K562 treated with DMSO at 1 percent for 48 hours (cell line): Measurements from ENCODE around the gene TPD52L2. TPM values are rescaled to one million over a fixed set of nuclear protein-coding genes. Genes with fewer than 3 reads are reported as not detected.

Experiments
- total RNA-seq: library from RNA; unstranded; fragments of 300-600 nt; gene quantifications from 2 replicates; pipeline ENCODE4 v1.2.3, GENCODE V29; 2022; ENCODE audit warnings: low replicate concordance; ENCODE audit errors: extremely low read depth

The TPD52L2 gene
- total RNA-seq: not detected in 2 replicates

GRCh38 chr20:63864978-63865640, at the start of gene TPD52L2:
TPD52L2 (plus strand) TSS chr20:63865270; CDS start chr20:63865366, 96 bp downstream.

GRCh38 chr20:63830841-63831588, 34.1 kb upstream of the TPD52L2 start, which contains the start of gene ZBTB46:
ZBTB46 (minus strand) TSS chr20:63831264; CDS start chr20:63790757, 40,507 bp downstream.

GRCh38 chr20:63861365-63861934, 3.6 kb upstream of the TPD52L2 start, which contains the start of gene ABHD16B:
ABHD16B (plus strand) TSS chr20:63861498; CDS start chr20:63861541, 43 bp downstream.

GRCh38 chr20:63894358-63895201, 29.5 kb downstream of the TPD52L2 start, which contains the start of gene DNAJC5:
DNAJC5 (plus strand) TSS chr20:63895126; CDS start chr20:63928346, 33,220 bp downstream.

Other genes with a start within 250 kb of the TPD52L2 start
- gene GMEB2, start 238.2 kb upstream of the TPD52L2 start, total RNA-seq: not detected in 2 replicates
- not detected in 2 replicates for gene STMN3, start 211.8 kb upstream of the TPD52L2 start, total RNA-seq
- not detected in 2 replicates for gene RTEL1, start 207.0 kb upstream of the TPD52L2 start, total RNA-seq
- gene TNFRSF6B, start 168.6 kb upstream of the TPD52L2 start, total RNA-seq: not detected in 2 replicates
- gene ARFRP1, start 157.3 kb upstream of the TPD52L2 start, total RNA-seq: not detected in 2 replicates
- not detected in 2 replicates for gene ZGPAT, start 157.2 kb upstream of the TPD52L2 start, total RNA-seq
- not detected in 2 replicates for gene LIME1, start 128.6 kb upstream of the TPD52L2 start, total RNA-seq
- gene SLC2A4RG, start 125.5 kb upstream of the TPD52L2 start, total RNA-seq: not detected in 2 replicates
- gene ZBTB46, start 34.0 kb upstream of the TPD52L2 start, total RNA-seq: not detected in 2 replicates
- not detected in 2 replicates for gene ABHD16B, start 3.8 kb upstream of the TPD52L2 start, total RNA-seq
- not detected in 2 replicates for gene DNAJC5, start 29.9 kb downstream of the TPD52L2 start, total RNA-seq
- gene UCKL1, start 91.1 kb downstream of the TPD52L2 start, total RNA-seq: not detected in 2 replicates
- gene ZNF512B, start 104.7 kb downstream of the TPD52L2 start, total RNA-seq: not detected in 2 replicates
- gene SAMD10, start 114.4 kb downstream of the TPD52L2 start, total RNA-seq: not detected in 2 replicates
- gene PRPF6, start 115.9 kb downstream of the TPD52L2 start, total RNA-seq: not detected in 2 replicates
- not detected in 2 replicates for gene C20orf204, start 170.9 kb downstream of the TPD52L2 start, total RNA-seq
- gene SOX18, start 184.4 kb downstream of the TPD52L2 start, total RNA-seq: not detected in 2 replicates
- not detected in 2 replicates for gene TCEA2, start 197.9 kb downstream of the TPD52L2 start, total RNA-seq
- not detected in 2 replicates for gene RGS19, start 214.2 kb downstream of the TPD52L2 start, total RNA-seq
- gene OPRL1, start 214.8 kb downstream of the TPD52L2 start, total RNA-seq: not detected in 2 replicates
- not detected in 2 replicates for gene LKAAEAR1, start 219.1 kb downstream of the TPD52L2 start, total RNA-seq
- not detected in 2 replicates for gene NPBWR2, start 242.3 kb downstream of the TPD52L2 start, total RNA-seq